GM18508 (cell line): ENCODE results near the gene DPH2.

Source experiments
- ATAC-seq: cut with Tn5 transposase; IDR thresholded peaks from one replicate; pipeline ENCODE4 v1.9.1; 2021; ENCODE audit warnings: moderate number of reproducible peaks; ENCODE audit not compliant: insufficient read depth, unreplicated experiment

Gene DPH2

DNA sequence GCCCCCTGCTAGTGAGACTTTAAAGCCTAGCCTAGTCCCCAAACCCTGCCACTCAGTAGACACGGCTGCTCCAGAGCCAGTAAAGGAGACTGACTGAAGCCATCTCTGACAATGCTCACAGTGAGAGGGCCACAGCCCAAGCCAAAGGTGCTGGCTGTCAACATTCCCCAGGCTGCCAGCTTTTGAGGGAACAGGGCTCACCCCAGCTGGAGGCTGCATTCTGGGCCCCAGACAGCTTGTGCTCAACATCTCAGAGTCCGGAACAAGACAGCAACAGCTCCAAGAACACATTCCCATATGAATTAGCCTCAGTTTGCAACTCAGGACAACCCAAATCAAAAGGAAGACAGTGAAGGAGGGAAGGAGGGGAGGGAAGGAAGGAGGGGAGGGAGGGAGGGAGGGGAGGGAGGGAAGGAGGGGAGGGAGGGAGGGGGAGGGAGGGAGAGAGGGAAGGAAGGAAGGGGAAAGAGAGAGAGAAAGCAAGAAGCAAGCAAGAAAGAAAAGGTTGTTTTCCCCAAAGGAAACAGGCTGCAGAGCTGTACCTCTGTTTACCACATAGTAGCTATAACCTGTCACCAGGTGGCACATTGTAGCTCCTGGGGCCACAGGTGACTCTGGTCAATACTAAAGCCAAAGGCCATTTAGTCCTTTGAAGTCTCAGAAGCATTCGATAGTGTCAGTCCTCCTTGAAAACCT lies 30.8 kb upstream of the DPH2 start:
- ATAC-seq: no peak

DNA sequence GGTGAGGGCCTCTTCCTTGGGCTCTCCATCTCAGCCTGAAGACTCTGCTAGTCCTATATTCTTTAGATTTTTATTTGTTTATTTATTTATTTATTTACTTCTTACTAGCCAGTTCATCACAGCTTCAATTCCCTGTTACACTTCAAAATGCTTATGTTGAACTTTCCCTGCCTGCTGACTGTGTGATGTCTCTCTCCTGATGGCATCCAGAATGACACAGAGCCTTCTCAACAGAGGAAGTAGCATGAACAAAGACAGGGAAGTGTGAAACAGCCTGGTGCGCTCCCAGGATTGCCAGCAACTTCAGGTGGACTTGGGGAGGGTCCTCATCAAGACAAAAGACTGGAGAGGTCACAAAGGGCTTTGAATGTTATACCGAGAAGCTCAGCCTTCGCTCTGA lies 27.4 kb upstream of the DPH2 start:
- ATAC-seq: no peak

DNA sequence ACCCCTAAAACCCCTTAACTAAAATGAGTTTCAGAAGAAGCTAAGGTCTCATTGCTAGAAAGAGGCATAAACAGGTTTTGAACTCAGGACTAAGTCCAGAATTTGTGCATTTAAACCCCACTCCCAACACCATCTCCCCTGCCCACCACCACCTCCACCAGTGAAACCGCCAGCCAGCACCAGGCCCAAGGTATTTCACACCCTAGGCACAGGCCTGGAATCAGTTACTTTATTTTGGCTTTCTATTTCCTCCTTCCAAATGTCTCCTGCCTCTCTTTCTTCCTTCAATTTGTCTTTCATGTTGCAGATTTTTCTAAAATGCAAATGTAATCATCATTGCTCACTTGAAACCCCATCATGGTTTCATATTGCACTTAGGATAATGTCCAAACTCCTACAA lies 24.9 kb upstream of the DPH2 start:
- no peak for ATAC-seq

DNA sequence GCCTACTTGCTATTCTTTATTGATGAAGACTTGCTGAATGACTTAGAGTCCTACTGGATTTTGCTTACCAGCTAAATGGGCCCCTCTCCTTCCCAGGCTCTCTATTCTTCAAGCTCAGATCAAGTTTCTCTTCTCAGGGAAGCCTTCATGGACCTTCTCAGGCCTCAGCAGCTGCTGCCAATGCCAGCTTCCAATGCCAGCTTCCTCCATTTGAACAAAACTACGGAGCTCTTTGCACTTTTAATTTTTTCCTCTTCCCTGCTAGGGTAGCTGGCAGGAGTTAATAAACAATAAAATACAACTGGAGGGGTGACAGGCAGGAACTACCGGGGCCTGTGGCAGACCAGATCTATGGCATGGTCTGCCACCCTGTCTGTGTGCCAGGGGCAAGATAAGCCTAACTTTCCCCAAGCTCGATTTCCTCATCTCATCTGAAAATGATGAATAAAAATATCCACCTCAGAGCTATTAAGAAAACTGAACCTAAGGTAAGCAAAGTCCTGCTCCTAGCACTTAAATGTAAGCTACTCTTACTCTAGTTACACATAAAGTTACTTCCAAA lies 24.1 kb upstream of the DPH2 start:
- no peak for ATAC-seq

DNA sequence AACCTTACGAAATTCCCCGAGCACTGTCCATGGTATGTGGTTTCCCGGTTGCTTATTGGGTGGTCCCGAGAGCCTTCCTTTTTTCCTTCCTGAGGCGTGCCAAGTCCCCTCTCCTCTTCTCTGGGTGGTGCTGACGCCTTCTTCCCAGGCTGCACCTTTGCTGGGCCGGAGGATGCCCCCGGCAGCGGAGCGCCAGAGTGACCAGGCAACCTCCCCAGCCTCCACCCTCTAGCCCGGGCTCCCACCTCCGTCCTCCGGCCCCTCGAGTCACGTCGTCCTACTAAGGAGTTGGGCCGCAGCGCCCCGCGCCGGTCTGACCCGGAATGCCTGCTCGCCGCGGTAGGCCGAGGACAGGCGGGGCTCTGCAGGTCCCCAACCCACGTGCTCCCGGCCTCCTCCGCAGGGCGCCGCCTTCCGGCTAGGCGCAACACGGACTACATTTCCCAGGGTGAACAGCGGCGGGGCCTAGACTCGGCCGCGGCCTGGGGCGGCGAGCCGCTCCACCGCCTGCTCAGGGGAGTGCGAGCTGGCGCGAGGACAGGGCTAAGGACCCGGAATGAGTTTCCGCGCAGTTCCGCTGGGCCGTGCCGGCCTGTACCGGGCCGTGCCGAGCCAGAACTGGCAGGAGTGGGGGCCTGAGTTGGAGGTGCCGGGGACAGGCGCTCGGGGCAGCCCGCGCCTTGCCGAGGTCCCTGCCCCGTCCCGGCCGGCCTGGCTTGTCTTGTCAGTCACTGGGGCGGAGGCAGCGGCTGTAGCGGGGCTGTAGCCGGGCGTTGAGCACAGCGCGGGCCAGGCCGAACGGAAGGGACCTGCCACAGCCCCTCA lies 23.4 kb upstream of the DPH2 start, which contains the start of gene IPO13:
Gene IPO13 (plus strand): TSS at position 715 of the 825 bp plus-strand sequence. CDS start 651 bp downstream, outside the sequence.
- peak; percentile 68 for ATAC-seq

DNA sequence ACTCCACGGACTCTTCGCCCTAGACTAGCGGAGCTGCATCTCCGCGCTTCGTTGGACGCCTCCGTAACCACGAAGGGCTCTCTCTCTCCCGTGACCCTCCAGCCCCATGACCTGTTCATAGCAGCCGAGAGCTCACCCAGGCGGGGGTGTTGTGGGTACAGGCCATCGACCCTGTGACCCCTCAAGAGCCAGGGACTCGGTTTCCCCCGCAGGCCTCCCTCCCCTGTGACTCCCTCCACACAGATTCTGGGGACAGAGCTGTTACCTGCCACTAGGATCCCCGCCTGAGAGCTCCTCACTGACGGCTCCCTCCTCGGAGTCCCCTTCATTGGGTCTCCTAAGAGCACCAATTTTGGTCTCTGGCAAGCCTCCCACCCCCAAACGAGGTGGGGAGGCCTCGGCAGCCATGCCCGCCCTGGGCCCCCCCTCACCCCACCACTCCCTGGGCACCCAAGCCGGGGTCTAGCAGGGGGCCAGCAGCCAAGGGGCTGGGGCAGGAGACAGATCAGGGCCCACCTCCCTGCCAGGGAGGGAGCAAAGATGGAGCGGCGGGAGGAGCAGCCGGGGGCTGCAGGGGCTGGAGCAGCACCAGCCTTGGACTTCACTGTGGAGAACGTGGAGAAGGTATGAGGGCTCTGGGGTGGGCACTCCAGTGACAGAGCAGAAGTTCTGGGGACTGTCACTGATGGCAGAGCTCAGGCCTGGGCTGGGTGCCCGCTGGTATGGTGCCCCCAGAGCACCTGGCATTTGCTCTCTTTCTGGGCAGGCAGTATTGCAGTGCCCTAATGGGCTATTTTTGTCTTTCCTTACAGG lies 22.5 kb upstream of the DPH2 start:
- ATAC-seq: no peak

DNA sequence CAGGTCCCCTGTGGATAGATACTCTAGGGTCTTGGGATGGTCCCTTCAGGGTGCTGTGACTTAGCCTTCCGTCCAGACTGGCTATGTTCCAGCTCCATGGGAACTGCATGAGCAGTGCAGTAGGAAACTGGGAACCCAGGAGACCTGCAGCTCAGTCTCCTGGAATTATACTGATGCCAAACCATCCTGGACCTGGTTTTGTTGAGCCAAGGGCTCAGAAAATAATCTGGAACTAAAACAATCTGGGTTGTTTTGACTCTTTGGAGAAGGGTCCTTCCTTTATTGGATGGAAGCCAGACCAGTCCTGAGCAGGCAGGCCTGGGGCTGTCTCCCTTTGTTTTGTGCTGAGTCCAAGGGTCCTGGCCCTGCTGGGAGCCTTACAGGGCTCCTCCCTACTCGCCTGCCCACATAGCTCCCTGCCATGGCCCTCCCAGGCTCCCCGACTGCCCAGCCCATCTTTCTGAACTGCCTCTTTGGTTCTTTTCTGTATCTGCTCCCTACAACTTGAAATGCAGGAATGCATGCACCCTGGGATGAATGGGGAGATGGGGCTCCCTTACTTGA lies 21.9 kb upstream of the DPH2 start:
- no peak for ATAC-seq

DNA sequence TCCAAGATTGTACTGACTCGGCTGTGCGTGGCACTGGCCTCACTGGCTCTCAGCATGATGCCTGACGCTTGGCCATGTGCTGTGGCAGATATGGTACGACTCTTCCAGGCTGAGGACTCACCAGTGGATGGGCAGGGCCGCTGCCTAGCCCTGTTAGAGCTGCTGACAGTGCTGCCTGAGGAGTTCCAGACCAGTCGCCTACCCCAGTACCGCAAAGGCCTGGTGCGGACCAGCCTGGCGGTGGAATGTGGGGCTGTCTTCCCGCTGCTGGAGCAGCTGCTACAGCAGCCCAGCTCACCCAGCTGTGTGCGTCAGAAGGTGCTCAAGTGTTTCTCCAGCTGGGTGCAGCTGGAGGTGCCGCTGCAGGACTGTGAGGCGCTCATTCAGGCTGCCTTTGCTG lies 20.1 kb upstream of the DPH2 start:
- ATAC-seq: no peak

DNA sequence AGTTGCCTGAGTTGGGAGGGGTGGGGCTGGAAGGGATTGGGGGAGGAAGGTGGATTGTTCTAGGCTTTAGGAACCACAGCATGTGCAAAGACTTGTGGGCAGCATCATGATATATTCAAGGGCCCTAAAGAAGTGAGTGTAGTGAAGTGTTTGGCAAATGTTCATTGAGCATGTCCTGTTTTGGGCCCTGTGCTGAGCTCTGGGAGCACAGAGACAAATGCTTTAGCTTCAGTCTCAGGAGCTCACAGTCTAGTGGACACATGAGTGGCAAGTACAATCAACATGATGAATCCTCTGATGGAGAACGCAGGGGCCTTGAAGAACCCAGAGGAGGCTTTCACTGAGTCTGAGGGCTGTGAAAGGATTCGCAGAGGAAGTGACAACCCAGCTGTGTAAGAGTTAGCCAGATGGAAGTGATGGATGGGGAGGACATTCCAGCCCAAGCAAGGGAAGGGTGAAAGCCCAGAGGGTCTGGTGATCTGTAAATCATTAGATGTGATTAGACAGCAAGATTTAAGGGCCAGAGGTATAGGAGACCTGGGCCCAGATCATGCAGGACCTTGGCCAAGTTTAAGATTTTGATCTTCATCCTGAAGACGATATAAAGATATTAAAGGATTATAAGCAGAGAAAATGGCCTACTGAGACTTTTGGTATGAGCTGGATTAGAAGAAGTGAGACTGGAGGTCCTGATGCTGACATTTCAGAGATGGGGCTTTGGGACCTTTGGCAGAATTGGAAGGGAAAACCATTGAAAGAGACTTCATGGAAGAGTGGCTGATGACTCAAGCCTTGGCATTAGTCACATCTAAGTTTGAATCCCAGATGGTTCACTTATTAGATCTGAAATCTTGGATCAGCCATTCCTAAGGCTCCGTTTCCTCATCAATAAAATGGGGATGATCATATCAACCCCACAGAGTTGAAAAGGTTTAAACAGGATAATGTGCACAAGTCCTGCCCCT lies 18.5 kb upstream of the DPH2 start:
- ATAC-seq: no peak

DNA sequence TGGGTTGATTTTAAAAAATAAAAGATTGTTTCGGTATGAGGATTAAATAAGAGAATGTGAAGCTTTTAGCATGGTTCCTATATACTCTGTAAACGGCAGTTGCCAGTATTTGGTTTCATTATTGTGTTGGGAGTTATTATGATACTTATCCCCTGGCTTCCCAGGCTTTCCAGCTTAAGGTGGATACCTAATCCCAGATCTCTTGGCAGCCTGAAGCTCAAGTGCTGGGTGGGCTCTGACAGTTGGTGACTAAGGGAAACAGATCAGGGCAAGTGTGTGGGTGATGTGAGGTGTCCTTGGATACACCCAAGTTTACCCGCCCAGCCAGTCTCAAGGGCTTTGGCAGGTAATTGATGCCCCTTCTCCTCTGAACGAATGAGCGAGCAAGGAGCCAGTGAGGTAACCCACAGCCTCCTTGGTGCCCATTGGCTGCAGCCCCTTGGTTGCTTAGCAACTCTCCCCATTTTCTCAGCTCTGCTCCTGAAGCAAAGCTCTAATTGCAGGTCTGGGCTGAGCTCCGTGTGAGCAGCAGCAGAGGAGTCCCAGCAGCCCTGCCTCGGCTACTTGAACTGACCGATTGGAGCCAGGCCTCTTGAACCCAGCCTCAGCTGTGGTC lies 17.0 kb upstream of the DPH2 start:
- no peak for ATAC-seq

DNA sequence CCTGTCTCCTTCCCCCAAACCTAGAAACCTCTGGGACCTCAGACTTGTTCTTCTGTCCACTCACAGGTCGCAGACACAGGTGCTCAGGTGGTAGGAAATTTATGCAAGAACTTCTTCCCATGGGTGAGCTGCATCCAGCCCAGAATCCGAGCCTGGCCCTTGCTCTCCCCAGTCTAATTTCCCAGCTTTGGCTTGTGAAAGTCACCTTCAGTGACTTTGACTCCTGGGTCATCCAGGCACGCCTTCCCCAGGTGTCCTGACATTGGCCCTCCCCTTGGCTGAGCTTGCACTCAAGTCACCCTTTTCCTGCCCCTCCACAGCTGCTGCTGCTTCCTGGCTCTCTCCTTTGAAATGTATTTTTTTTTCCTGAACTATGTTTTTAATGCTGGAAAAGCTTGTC lies 16.4 kb upstream of the DPH2 start:
- ATAC-seq: no peak

DNA sequence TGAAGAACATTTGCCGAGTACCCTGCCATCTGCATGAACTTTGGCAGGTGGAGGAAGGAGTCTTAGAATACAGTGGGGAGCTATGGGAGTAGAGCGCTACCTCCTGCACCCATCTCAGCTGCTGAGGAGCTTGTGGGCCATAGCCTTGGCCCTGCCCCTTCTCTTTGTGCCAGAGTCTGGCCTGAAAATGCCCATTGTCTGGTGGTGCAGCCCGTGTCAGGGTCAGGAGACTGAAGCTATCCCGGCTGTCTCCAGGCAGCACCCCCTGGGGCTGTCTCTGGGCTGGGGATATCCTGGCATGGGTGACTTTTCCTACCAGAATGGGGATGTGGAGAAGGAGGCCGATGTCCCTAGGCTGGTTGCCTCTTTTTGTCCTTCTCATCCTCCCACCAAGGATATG lies 15.8 kb upstream of the DPH2 start:
- ATAC-seq: no peak

DNA sequence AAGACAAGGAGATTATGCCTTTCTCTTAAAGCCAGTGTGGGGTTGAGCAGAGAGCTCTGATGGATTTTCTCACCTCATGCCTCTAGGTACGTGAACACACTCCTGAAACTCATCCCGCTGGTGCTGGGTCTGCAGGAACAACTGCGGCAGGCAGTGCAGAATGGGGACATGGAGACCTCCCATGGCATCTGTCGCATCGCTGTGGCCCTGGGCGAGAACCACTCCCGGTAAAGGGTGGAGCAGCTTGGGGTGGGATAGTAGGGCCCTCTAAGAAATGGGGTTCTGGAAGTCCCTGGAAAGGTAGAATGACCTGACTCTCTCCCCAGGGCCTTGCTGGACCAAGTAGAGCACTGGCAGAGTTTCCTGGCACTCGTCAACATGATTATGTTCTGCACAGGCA lies 13.6 kb upstream of the DPH2 start:
- ATAC-seq: no peak

DNA sequence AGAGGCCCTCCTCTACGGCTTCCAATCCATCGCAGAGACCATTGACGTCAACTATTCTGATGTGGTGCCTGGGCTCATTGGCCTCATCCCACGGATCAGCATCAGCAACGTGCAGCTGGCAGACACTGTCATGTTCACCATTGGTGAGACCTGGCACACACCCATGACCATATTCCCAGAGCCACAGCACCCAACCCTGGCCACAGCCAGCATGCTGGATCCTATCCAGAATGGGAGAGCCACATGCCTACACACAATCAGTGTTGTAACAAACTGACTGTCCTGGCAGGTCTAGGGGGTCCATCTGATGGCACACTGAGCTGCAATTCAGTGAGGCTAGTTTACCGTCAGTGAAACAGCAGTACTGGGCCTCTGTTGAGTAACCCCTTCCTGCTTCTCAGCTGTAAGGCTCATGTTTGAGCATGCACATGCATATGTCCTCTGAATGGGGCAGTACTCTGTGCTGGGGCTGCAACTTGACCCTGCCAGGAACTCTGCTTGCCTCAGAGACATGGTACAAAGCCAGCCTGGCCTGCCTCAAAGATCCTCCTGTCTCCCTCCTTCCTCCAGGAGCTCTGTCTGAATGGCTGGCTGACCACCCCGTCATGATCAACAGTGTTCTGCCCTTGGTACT lies 12.3 kb upstream of the DPH2 start:
- ATAC-seq: no peak

DNA sequence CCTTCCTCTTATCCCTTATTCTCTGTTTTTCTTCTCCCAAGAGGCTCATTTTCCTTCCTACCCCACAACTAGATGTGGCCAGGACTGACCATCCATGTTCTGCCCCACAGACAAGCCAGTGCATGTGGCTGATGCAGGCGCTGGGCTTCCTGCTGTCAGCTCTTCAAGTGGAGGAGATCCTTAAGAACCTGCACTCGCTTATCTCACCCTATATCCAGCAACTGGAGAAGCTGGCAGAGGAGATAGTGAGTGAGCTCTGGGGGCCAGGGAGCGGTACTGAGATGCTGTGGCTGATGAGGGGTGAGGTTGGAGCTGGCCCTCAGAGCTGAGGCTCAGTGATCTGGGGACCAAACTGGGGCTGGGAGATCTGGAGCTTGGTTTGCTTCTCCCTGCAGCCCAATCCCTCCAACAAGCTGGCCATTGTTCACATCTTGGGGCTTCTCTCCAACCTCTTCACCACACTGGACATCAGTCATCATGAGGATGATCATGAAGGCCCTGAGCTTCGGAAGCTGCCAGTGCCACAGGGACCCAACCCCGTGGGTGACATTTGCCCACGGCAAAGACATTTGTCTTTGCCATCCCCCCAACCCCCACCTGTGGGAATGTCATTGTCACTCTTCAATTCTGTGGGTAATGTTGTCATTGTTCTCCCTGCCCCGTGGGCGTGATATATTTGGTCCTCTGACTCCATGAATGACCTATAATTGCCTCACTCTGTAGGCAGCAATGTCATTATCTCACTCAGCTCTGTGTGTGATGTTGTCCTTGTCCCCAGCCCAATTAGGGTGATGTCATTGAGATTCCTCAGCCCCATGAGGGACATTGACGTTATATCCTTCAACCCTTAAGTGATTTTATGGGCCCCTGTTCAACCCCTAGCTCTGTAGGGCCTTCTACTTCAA lies 11.2 kb upstream of the DPH2 start:
- ATAC-seq: no peak

DNA sequence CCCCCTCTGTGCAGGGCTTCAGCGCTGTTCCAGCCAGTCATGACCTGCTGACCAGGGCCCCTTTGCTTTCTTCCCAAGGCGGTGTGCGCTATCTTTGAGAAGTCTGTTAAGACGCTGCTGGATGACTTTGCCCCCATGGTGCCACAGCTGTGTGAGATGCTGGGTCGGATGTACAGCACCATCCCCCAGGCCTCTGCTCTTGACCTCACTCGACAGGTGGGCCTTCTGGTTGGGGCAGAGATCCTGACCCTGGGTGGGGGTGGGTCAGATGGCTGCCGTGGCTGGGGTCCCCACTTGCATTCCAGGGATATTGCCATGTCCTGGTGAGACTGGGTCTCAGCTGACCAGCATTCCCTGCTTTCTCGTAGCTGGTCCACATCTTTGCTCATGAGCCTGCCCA lies 9.0 kb upstream of the DPH2 start:
- ATAC-seq: no peak

DNA sequence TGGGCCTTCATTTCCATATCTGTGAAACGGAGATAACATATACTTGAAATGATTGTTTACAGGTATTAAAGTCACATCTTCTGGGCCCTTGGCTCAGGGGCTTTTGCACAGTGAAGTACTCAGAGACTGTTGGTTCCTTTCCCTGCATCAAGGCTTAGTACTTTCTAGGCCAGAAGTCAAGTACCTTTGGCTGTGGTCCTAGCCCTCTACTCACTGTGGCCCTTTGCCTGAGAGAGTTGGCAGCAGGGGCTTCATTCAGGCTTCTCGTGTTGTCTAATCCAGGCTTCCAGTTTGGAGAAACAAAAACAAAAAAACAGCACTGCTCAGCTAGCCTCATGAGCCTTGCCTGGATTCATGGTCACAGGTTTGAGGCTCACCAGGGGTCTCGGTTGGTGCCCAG lies 8.1 kb upstream of the DPH2 start:
- no peak for ATAC-seq
